GM23338 (cell line): ENCODE data around the gene CDK5. TPM values are rescaled to one million over a fixed set of nuclear protein-coding genes. Genes with fewer than 3 reads are reported as not detected.
A peak's percentile ranks its signal among the peaks of the same experiment; 100 is the strongest.

ENCODE experiments used
- ATAC-seq: fragments of 200-7000 bp; cut with Tn5 transposase; 3 replicates; pipeline ENCODE4 v1.9.1; 2020
- DNase-seq: peaks from one replicate; pipeline ENCODE4 v3.0.0-alpha.2; 2015; ENCODE audit warnings: low spot score
- H2AFZ ChIP-seq: fragments of 200-600 bp; sonication (generic); 2 replicates; pipeline ENCODE4 v1.8.0; 2016; ENCODE audit warnings: antibody characterized with exemption, mild to moderate bottlenecking, moderate library complexity
- H3F3A ChIP-seq: fragments of 200-600 bp; sonication (generic); replicated peaks from 2 replicates; pipeline ENCODE4 v1.8.0; 2017; ENCODE audit warnings: antibody characterized with exemption, mixed run types, low read depth
- H3K27ac ChIP-seq: fragments of 200-600 bp; sonication (generic); 2 replicates; pipeline ENCODE4 v1.6.1; 2016; ENCODE audit warnings: low read depth
- H3K27me3 ChIP-seq: fragments of 200-600 bp; sonication (generic); 2 replicates; pipeline ENCODE4 v1.8.0; 2016; ENCODE audit warnings: mild to moderate bottlenecking, mixed run types, moderate library complexity; ENCODE audit not compliant: insufficient read depth
- H3K36me3 ChIP-seq: fragments of 200-600 bp; sonication (generic); 2 replicates; pipeline ENCODE4 v1.8.0; 2016; ENCODE audit warnings: mild to moderate bottlenecking; ENCODE audit not compliant: insufficient read depth
- H3K4me1 ChIP-seq: fragments of 200-600 bp; sonication (generic); 2 replicates; pipeline ENCODE4 v1.8.0; 2016; ENCODE audit warnings: mild to moderate bottlenecking, moderate library complexity; ENCODE audit not compliant: insufficient read depth
- H3K4me2 ChIP-seq: fragments of 200-600 bp; sonication (generic); 2 replicates; pipeline ENCODE4 v1.7.1; 2017; ENCODE audit warnings: mixed run types
- H3K4me3 ChIP-seq: fragments of 200-600 bp; sonication (generic); 2 replicates; pipeline ENCODE4 v1.6.1; 2016; ENCODE audit warnings: mixed run types
- H3K79me2 ChIP-seq: fragments of 200-600 bp; sonication (generic); replicated peaks from 2 replicates; pipeline ENCODE4 v1.8.0; 2017; ENCODE audit warnings: mild to moderate bottlenecking; ENCODE audit not compliant: insufficient read depth
- H3K9me2 ChIP-seq: fragments of 200-600 bp; sonication (generic); 2 replicates; pipeline ENCODE4 v1.8.0; 2017; ENCODE audit not compliant: insufficient read depth
- H4K20me1 ChIP-seq: fragments of 200-600 bp; sonication (generic); replicated peaks from 2 replicates; pipeline ENCODE4 v1.8.0; 2017; ENCODE audit warnings: mild to moderate bottlenecking; ENCODE audit not compliant: insufficient read depth
- H3K27ac Mint-ChIP-seq: 2 replicates; pipeline ENCODE4 v1.8.0; 2020; ENCODE audit warnings: inconsistent platforms, mild to moderate bottlenecking, moderate library complexity, mixed read lengths
- H3K27me3 Mint-ChIP-seq: 3 replicates; pipeline ENCODE4 v1.8.0; 2022; ENCODE audit warnings: low read depth, mild to moderate bottlenecking, moderate library complexity, mixed read lengths, inconsistent platforms; ENCODE audit not compliant: insufficient read depth, poor library complexity
- H3K36me3 Mint-ChIP-seq: 3 replicates; pipeline ENCODE4 v1.8.0; 2021; ENCODE audit warnings: low read depth, mild to moderate bottlenecking, inconsistent platforms, moderate library complexity, mixed read lengths
- H3K4me1 Mint-ChIP-seq: 3 replicates; pipeline ENCODE4 v1.8.0; 2020; ENCODE audit warnings: mild to moderate bottlenecking, inconsistent platforms, mixed read lengths
- H3K4me3 Mint-ChIP-seq: 3 replicates; pipeline ENCODE4 v1.8.0; 2021; ENCODE audit warnings: moderate library complexity, mild to moderate bottlenecking, inconsistent platforms, mixed read lengths
- H3K9me3 Mint-ChIP-seq: 3 replicates; pipeline ENCODE4 v1.8.0; 2020; ENCODE audit warnings: moderate library complexity, mild to moderate bottlenecking, inconsistent platforms, mixed read lengths
- CREB1 ChIP-seq: fragments of 250-450 bp; sonication (Bioruptor Pico); IDR thresholded peaks from 2 replicates; pipeline ENCODE4 v1.5.0; 2020; ENCODE audit warnings: low read depth, mild to moderate bottlenecking, moderate library complexity
- CTCF ChIP-seq, 2 experiments: fragments of 200-600 bp in 1 of 2; sonication (generic) in 1 of 2; conservative IDR thresholded peaks; 2 replicates each; pipeline versions ENCODE4 v1.5.1 to v1.6.1; 2016 to 2017; ENCODE audit warnings: antibody characterized with exemption in 2 of 2, low read depth in 2 of 2, mild to moderate bottlenecking in 2 of 2, moderate library complexity in 1 of 2
- EZH2 ChIP-seq: fragments of 200-600 bp; sonication (generic); IDR thresholded peaks from one replicate; pipeline ENCODE4 v1.8.0; 2017; ENCODE audit warnings: antibody characterized with exemption, mild to moderate bottlenecking, low read depth; ENCODE audit not compliant: unreplicated experiment
- NANOG ChIP-seq: IDR thresholded peaks from 2 replicates; pipeline ENCODE4 v1.6.1; 2016; ENCODE audit warnings: antibody characterized with exemption, borderline replicate concordance
- REST ChIP-seq: IDR thresholded peaks from one replicate; pipeline ENCODE4 v1.6.1; 2018; ENCODE audit warnings: antibody characterized with exemption; ENCODE audit not compliant: unreplicated experiment
- STAT1 ChIP-seq: IDR thresholded peaks from one replicate; pipeline ENCODE4 v1.6.1; 2016; ENCODE audit warnings: antibody characterized with exemption; ENCODE audit not compliant: unreplicated experiment
- ZNF114 ChIP-seq: fragments of 250-450 bp; sonication (Bioruptor Pico); IDR thresholded peaks from 2 replicates; pipeline ENCODE4 v1.5.0; 2020; ENCODE audit warnings: mild to moderate bottlenecking, moderate library complexity
- ZNF331 ChIP-seq: fragments of 250-450 bp; sonication (Bioruptor Pico); IDR thresholded peaks from 2 replicates; pipeline ENCODE4 v1.5.0; 2020; ENCODE audit warnings: low read depth, mild to moderate bottlenecking, moderate library complexity
- polyA plus RNA-seq: library from polyadenylated mRNA; unstranded; fragments of >200 nt; fragmentation: Nextera tagmentation; extraction: Ambion mirVana; gene quantifications from 2 replicates; pipeline ENCODE4 v1.2.1, GENCODE V29; 2016
- total RNA-seq: library from RNA; depleted of rRNA; stranded (reverse); fragments of >200 nt; shearing (Covaris generic); gene quantifications from 2 replicates; pipeline ENCODE4 v1.2.3, GENCODE V29; 2014
- TF ChIP-seq, protein P1 (sequence below): IDR thresholded peaks from 2 replicates; pipeline ENCODE4 v1.6.1; 2016; ENCODE audit warnings: antibody characterized with exemption

The CDK5 gene
- total and polyA plus RNA-seq, 2 experiments from 2014 or later, result 19.8 to 27.1 TPM

GRCh38 chr7:151010307-151011096, 47.2 kb downstream of the CDK5 start:
- Mint-ChIP-seq H3K36me3 (peaks cover 7% of the 10 kb centered on the region; the same call in 1 of the 3 replicates), H3K27ac (no peak overlapping the region; the same call in none of the 2 replicates), H3K27me3 (peaks cover 25% of the 10 kb centered on the region), H3K4me1 (peaks cover 40% of the 10 kb centered on the region), H3K4me3 (peak overlapping the region; percentile 64), H3K9me3 (no peaks in the 10 kb centered on the region)
- Histone ChIP-seq H3K4me3 (peak overlapping the region; percentile 23; the same call in 1 of the 2 replicates), H3K4me2 (peak overlapping the region; percentile 51), H3K27me3 (peaks cover 12% of the 10 kb centered on the region), H3K79me2 (no peaks in the 10 kb centered on the region), H3K27ac (no peak overlapping the region), H3K36me3 (no peaks in the 10 kb centered on the region), H3K9me2 (no peaks in the 10 kb centered on the region), H3K4me1 (peaks cover 27% of the 10 kb centered on the region), H4K20me1 (no peaks in the 10 kb centered on the region), H2AFZ (0 out of 2 replicates have a peak overlapping the region, but pooled peaks have one; percentile 23), H3F3A (0 out of 2 replicates have a peak, but pooled peaks cover 8% of the 10 kb centered on the region)
- DNase-seq (peak; percentile 85), ATAC-seq (peak; percentile 5)
- TF ChIP-seq CTCF (conservative IDR thresholded peaks at IDR 0.05; ENCODE audit: low read depth in 2 of 2) (no peak), CREB1 (CRISPR knock-in tag) (no peak), NANOG (no peak), STAT1 (no peak), EZH2 (no peak), ZNF331 (no peak)

DNA sequence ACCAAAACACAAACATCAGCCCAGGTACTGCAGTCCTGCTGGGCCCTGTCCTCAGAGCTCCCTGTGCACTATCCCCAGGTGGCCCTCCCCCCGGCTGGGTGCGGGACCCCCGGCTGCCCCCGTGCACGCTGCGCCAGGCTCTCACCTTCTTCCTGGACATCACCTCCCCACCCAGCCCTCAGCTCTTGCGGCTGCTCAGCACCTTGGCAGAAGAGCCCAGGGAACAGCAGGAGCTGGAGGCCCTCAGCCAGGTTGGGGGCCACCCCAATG, 47.7 kb downstream of the CDK5 start:
- Histone ChIP-seq H3K9me2 (no peaks in the 10 kb centered on the region), H2AFZ (0 out of 2 replicates have a peak overlapping the region, but pooled peaks have one; percentile 23)
- TF ChIP-seq STAT1 (no peak), ZNF114 (CRISPR knock-in tag) (no peak), ZNF331 (no peak), REST (no peak), CTCF (conservative IDR thresholded peaks at IDR 0.05; ENCODE audit: low read depth in 2 of 2) (no peak), EZH2 (no peak)
- TF ChIP-seq, protein P1, sequence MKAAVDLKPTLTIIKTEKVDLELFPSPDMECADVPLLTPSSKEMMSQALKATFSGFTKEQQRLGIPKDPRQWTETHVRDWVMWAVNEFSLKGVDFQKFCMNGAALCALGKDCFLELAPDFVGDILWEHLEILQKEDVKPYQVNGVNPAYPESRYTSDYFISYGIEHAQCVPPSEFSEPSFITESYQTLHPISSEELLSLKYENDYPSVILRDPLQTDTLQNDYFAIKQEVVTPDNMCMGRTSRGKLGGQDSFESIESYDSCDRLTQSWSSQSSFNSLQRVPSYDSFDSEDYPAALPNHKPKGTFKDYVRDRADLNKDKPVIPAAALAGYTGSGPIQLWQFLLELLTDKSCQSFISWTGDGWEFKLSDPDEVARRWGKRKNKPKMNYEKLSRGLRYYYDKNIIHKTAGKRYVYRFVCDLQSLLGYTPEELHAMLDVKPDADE, result no peak

More for the DNA sequence above, 47.7 kb downstream of the CDK5 start:
- no peak for DNase-seq
- peaks cover 12% of the 10 kb centered on the region for H3K27me3 ChIP-seq
- Mint-ChIP-seq H3K36me3 (peaks cover 3% of the 10 kb centered on the region; the same call in 1 of the 3 replicates), H3K9me3 (no peaks in the 10 kb centered on the region), H3K27ac (no peak overlapping the region), H3K4me1 (peaks cover 40% of the 10 kb centered on the region), H3K27me3 (peaks cover 21% of the 10 kb centered on the region), H3K4me3 (peak overlapping the region; percentile 64; the same call in 2 of the 3 replicates)
- H3K4me2 ChIP-seq, result peak overlapping the region; percentile 51
- no peaks in the 10 kb centered on the region for H3K36me3 ChIP-seq
- H4K20me1 ChIP-seq, result no peaks in the 10 kb centered on the region
- 0 out of 2 replicates have a peak, but pooled peaks cover 8% of the 10 kb centered on the region for H3F3A ChIP-seq
- no peaks in the 10 kb centered on the region for H3K79me2 ChIP-seq
- no peak overlapping the region for H3K27ac ChIP-seq
- H3K4me3 ChIP-seq, result peak overlapping the region; percentile 23; the same call in 1 of the 2 replicates
- H3K4me1 ChIP-seq, result peaks cover 27% of the 10 kb centered on the region
- no peak for ATAC-seq
